T-helper 17 cell (primary cell): ENCODE measurements around the gene LRCH1. TPM values are rescaled to one million over a fixed set of nuclear protein-coding genes. Genes with fewer than 3 reads are reported as not detected.

Experiments used
- ATAC-seq: fragments of 150-1000 bp; cut with Tn5 transposase; 2 replicates; pipeline ENCODE4 v1.10.0; 2021; ENCODE audit warnings: mild to moderate bottlenecking, moderate library complexity
- DNase-seq, 3 donors: peaks; one replicate each; pipeline versions ENCODE4 v3.0.0 to v3.0.0-alpha.2; 2020 to 2021
- H3K9me3 ChIP-seq: one replicate; pipeline ENCODE4 v1.7.0; 2013; ENCODE audit warnings: low read length, mild to moderate bottlenecking; ENCODE audit not compliant: control insufficient read depth, poor library complexity, severe bottlenecking
- H3K27ac Mint-ChIP-seq: one replicate; pipeline ENCODE4 v1.8.0; 2022; ENCODE audit warnings: mild to moderate bottlenecking, moderate library complexity, mixed read lengths
- H3K27me3 Mint-ChIP-seq: one replicate; pipeline ENCODE4 v1.8.0; 2022; ENCODE audit warnings: mixed read lengths
- H3K36me3 Mint-ChIP-seq: one replicate; pipeline ENCODE4 v1.8.0; 2022; ENCODE audit warnings: low read depth, mixed read lengths
- H3K4me1 Mint-ChIP-seq: one replicate; pipeline ENCODE4 v1.8.0; 2022; ENCODE audit warnings: mild to moderate bottlenecking, mixed read lengths
- H3K4me3 Mint-ChIP-seq: one replicate; pipeline ENCODE4 v1.8.0; 2022; ENCODE audit warnings: mild to moderate bottlenecking, moderate library complexity, mixed read lengths
- total RNA-seq, 4 donors: library from RNA in 2 of 4; stranded (reverse) in 2 of 4; gene quantifications; one replicate each; pipeline ENCODE4 v1.2.3 and lab custom pipeline; 2022 to 2026

Gene LRCH1
- total RNA-seq, 2 donors from 2014 or later = 18.5 to 19.0 TPM

- no peak overlapping the region for H3K4me3 Mint-ChIP-seq
- H3K27me3 Mint-ChIP-seq = no peaks in the 10 kb centered on the region
- H3K36me3 Mint-ChIP-seq = peaks cover 3% of the 10 kb centered on the region
- H3K4me1 Mint-ChIP-seq = peaks cover 32% of the 10 kb centered on the region
- H3K9me3 ChIP-seq = no peaks in the 10 kb centered on the region
- no peak for ATAC-seq
- DNase-seq = no peak
- H3K27ac Mint-ChIP-seq = no peak overlapping the region
Measured at GRCh38 chr13:46637213-46637612, 84.2 kb downstream of the LRCH1 start.

GRCh38 chr13:46638262-46638661 is 85.3 kb downstream of the LRCH1 start:
- H3K4me3 Mint-ChIP-seq = no peak overlapping the region
- ATAC-seq (no peak), DNase-seq (no peak)
- no peak overlapping the region for H3K27ac Mint-ChIP-seq
- H3K36me3 Mint-ChIP-seq = peaks cover 3% of the 10 kb centered on the region
- no peaks in the 10 kb centered on the region for H3K9me3 ChIP-seq
- H3K27me3 Mint-ChIP-seq = no peaks in the 10 kb centered on the region
- H3K4me1 Mint-ChIP-seq = peaks cover 35% of the 10 kb centered on the region

DNA sequence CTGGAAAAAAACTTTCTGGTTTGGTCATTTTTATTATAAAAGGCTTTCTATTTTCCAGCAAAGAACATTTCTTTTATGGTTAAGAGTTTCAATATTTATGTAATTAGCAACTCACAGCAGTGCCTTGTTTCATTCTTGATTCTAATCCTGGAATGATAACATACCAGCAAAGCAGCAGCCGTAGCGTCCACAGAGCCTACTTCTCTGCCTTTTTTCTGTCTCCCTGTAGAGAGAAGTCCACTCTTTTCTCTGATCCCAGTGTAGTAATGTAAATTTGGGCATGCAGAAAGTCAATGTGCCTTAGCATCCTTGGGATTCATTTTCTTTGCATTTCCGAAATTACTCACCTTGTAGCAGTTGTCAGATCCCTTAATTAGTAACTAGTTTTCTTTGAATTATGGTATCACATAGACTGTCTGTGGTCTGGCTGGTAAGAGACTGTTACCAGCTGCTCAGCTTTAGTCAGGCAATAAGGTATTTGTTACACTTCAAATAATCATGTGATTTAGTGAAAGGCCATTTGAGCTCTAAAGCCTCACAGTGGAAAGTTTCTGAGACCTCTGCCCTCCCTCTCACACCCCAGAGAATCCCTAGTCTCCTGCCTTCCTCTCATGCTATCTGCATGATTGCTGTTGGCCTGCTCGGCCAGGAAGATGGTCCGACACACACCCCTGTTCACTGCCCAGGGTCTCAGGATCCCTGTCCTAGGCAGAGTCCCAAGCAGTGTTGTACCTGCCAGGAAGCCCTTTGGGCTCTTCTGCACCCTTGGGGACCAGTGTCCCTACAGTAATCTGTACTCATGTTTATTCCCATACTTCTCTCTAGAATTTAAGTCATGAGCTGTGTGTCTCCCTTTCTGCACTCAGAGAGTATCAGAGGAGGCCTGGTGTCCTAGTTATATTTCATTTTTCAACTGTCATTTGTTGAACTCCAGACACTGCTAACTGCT is 86.3 kb downstream of the LRCH1 start:
- Mint-ChIP-seq H3K36me3 (peaks cover 3% of the 10 kb centered on the region), H3K27me3 (no peaks in the 10 kb centered on the region), H3K27ac (no peak overlapping the region), H3K4me3 (no peak overlapping the region), H3K4me1 (peaks cover 34% of the 10 kb centered on the region)
- DNase-seq (no peak), ATAC-seq (no peak)
- no peaks in the 10 kb centered on the region for H3K9me3 ChIP-seq

- H3K4me3 Mint-ChIP-seq = no peak overlapping the region
- H3K4me1 Mint-ChIP-seq = peaks cover 29% of the 10 kb centered on the region
- DNase-seq (no peak), ATAC-seq (no peak)
- no peaks in the 10 kb centered on the region for H3K9me3 ChIP-seq
- H3K36me3 Mint-ChIP-seq = peaks cover under 1% of the 10 kb centered on the region
- no peak overlapping the region for H3K27ac Mint-ChIP-seq
- no peaks in the 10 kb centered on the region for H3K27me3 Mint-ChIP-seq
Measured at GRCh38 chr13:46640843-46641242, 87.9 kb downstream of the LRCH1 start.

GRCh38 chr13:46641274-46642081 is 88.5 kb downstream of the LRCH1 start:
- Mint-ChIP-seq H3K4me3 (peak overlapping the region; percentile 7), H3K27ac (no peak overlapping the region), H3K4me1 (peaks cover 27% of the 10 kb centered on the region), H3K36me3 (no peaks in the 10 kb centered on the region), H3K27me3 (no peaks in the 10 kb centered on the region)
- H3K9me3 ChIP-seq = no peaks in the 10 kb centered on the region
- ATAC-seq (no peak), DNase-seq (no peak)

DNA sequence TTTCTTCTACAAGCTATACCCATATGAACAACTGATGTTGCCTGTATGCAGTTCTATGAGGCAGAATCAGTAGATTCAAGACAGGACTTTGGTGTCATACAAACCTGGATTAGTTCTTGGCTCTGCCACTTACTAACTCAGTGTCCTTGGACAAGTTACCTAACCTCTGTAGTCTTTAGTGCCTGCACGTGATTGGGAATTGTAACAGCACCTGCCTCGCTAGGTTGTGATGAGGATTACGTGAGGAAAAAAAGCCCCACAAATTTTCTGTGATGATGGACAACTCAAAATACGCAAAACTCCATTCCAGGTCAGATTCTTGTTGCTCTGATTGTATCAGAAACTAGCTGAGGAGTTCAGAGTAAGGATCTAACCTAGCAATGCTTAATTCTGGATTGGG is 89.3 kb downstream of the LRCH1 start:
- Mint-ChIP-seq H3K4me1 (peaks cover 30% of the 10 kb centered on the region), H3K4me3 (no peak overlapping the region)

DNA sequence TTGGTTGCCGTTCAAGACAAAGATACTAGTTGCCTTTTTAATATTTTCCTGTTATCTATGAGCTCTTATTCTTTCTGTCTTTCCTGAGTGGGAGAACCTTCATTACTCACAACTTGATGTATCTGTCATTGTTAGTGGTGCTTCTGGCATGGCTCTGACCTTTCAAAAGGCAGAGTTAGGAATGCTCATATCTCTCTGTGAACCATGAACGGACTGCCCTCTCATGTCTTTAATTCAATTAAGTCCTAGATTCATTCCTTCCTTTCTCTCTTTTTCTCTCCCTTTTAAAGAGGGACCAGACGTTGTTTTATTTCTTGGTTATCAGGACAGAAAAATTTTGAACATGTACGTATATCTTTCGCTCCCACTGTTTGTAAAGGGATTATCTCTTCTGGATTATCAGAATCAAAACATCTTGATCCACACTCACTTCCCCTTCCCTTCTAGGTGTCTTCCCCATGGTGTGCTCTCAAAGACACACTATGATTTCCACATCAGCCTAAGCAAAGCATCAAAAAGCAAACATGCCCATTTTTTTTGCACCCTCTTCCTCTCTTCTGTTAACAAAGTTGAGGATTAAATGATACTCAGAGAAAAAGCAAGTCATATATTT is 90.3 kb downstream of the LRCH1 start:
- ATAC-seq (no peak), DNase-seq (no peak)
- H3K9me3 ChIP-seq = no peaks in the 10 kb centered on the region
- no peaks in the 10 kb centered on the region for H3K27me3 Mint-ChIP-seq
- H3K36me3 Mint-ChIP-seq = no peaks in the 10 kb centered on the region
- no peak overlapping the region for H3K4me3 Mint-ChIP-seq
- peak overlapping the region; percentile 3 for H3K27ac Mint-ChIP-seq
- H3K4me1 Mint-ChIP-seq = peaks cover 38% of the 10 kb centered on the region

More for the DNA sequence above, 89.3 kb downstream of the LRCH1 start:
- no peaks in the 10 kb centered on the region for H3K9me3 ChIP-seq
- DNase-seq (no peak), ATAC-seq (no peak)
- H3K27ac Mint-ChIP-seq = no peak overlapping the region
- no peaks in the 10 kb centered on the region for H3K27me3 Mint-ChIP-seq
- H3K36me3 Mint-ChIP-seq = no peaks in the 10 kb centered on the region

GRCh38 chr13:46644816-46645215 is 91.8 kb downstream of the LRCH1 start:
- H3K9me3 ChIP-seq = no peaks in the 10 kb centered on the region
- Mint-ChIP-seq H3K4me1 (peaks cover 39% of the 10 kb centered on the region), H3K27ac (no peak overlapping the region), H3K36me3 (no peaks in the 10 kb centered on the region), H3K4me3 (no peak overlapping the region), H3K27me3 (no peaks in the 10 kb centered on the region)
- ATAC-seq (no peak), DNase-seq (no peak)

DNA sequence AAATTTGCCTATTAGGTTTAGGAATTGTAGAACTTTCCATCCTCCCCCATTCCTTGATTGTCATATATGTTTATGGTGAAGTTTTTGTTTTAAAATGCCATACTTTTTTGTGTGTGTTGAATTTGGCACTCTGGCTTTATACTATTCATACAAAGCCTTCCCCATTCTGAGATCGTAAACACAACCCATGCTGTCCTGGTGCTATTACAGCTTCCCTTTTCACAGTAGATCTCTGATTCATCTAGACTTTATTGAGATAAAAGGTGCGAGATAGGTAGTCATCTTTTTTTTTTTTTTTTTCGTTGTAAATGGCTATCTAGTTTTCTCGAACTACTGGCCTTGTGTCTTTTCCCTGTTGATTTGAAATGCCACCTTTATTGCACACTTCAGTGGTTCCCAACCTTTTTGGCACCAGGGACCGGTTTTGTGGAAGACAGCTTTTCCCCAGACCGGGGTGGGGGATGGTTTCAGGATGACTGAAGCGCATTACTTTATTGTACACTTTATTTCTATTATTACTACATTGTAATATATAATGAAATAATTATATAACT is 94.6 kb downstream of the LRCH1 start:
- ATAC-seq (no peak), DNase-seq (no peak)
- H3K4me1 Mint-ChIP-seq = peaks cover 25% of the 10 kb centered on the region
- peak overlapping the region; percentile 56 for H3K27ac Mint-ChIP-seq
- no peak overlapping the region for H3K4me3 Mint-ChIP-seq
- H3K27me3 Mint-ChIP-seq = no peaks in the 10 kb centered on the region
- no peaks in the 10 kb centered on the region for H3K36me3 Mint-ChIP-seq
- no peaks in the 10 kb centered on the region for H3K9me3 ChIP-seq

GRCh38 chr13:46648166-46648607 is 95.2 kb downstream of the LRCH1 start:
- Mint-ChIP-seq H3K27ac (no peak overlapping the region), H3K36me3 (no peaks in the 10 kb centered on the region), H3K4me3 (no peak overlapping the region), H3K27me3 (no peaks in the 10 kb centered on the region), H3K4me1 (peaks cover 22% of the 10 kb centered on the region)
- no peaks in the 10 kb centered on the region for H3K9me3 ChIP-seq
- DNase-seq (no peak), ATAC-seq (peak; percentile 50)

GRCh38 chr13:46649816-46650215 is 96.8 kb downstream of the LRCH1 start:
- Mint-ChIP-seq H3K27me3 (no peaks in the 10 kb centered on the region), H3K4me3 (no peak overlapping the region)
- DNase-seq = no peak

GRCh38 chr13:46654951-46655350 is 102.0 kb downstream of the LRCH1 start:
- peaks cover 4% of the 10 kb centered on the region for H3K4me1 Mint-ChIP-seq
- no peak for DNase-seq
- H3K27me3 Mint-ChIP-seq = no peaks in the 10 kb centered on the region
- H3K4me3 Mint-ChIP-seq = no peak overlapping the region
- no peak overlapping the region for H3K27ac Mint-ChIP-seq
- ATAC-seq = no peak
- no peaks in the 10 kb centered on the region for H3K9me3 ChIP-seq
- peaks cover 2% of the 10 kb centered on the region for H3K36me3 Mint-ChIP-seq

More at GRCh38 chr13:46649816-46650215, 96.8 kb downstream of the LRCH1 start:
- H3K4me1 Mint-ChIP-seq = peaks cover 20% of the 10 kb centered on the region
- H3K36me3 Mint-ChIP-seq = no peaks in the 10 kb centered on the region
- H3K9me3 ChIP-seq = no peaks in the 10 kb centered on the region
- ATAC-seq = no peak
- no peak overlapping the region for H3K27ac Mint-ChIP-seq
